ENCODE data around the gene ADAD1. TPM values are rescaled to one million over a fixed set of nuclear protein-coding genes. Genes with fewer than 3 reads are reported as not detected.

The ADAD1 gene
- not detected in 2 replicates for total RNA-seq (2021)
- long read RNA-seq = 0 reads

- Histone ChIP-seq H3K79me2 (ENCODE audit: insufficient read depth, low read length) (no peaks in the 10 kb centered on the region), H3K14ac (ENCODE audit: insufficient read depth, low read length) (no peak within 1 kb of the TSS), H2BK15ac (ENCODE audit: low read depth, low read length) (no peak within 1 kb of the TSS), H3K27ac (ENCODE audit: insufficient read length, low read depth, low read length) (no peak within 1 kb of the TSS), H4K20me1 (ENCODE audit: control insufficient read depth, insufficient read depth, insufficient read length) (no peaks in the 10 kb centered on the region), H3K56ac (ENCODE audit: insufficient read length, low read depth, low read length) (no peak within 1 kb of the TSS), H2BK20ac (ENCODE audit: low read depth, low read length, poor library complexity, severe bottlenecking) (no peak within 1 kb of the TSS), H2BK120ac (ENCODE audit: low read depth, low read length, poor library complexity, severe bottlenecking) (no peak within 1 kb of the TSS), H3K27me3 (ENCODE audit: insufficient read depth, low read length) (no peaks in the 10 kb centered on the region), H3K23me2 (ENCODE audit: insufficient read length, low read depth, low read length, poor library complexity, severe bottlenecking) (no peaks in the 10 kb centered on the region), H3K4ac (ENCODE audit: low read depth, low read length) (no peak within 1 kb of the TSS), H3T11ph (ENCODE audit: low read length) (no peak within 1 kb of the TSS), H2BK5ac (ENCODE audit: insufficient read length, low read length) (no peak within 1 kb of the TSS), H3K9me3 (ENCODE audit: control insufficient read depth, low read depth, low read length) (no peaks in the 10 kb centered on the region), H3K18ac (ENCODE audit: insufficient read length, low read depth, low read length) (no peak within 1 kb of the TSS), H4K91ac (ENCODE audit: insufficient read length, low read depth, low read length) (no peak within 1 kb of the TSS), H4K8ac (replicated peaks; ENCODE audit: insufficient read length, low read depth, low read length) (no peak within 1 kb of the TSS), H3K4me2 (ENCODE audit: insufficient read depth, insufficient read length, low read length) (no peak within 1 kb of the TSS), H4K5ac (ENCODE audit: insufficient read length, low read depth, low read length) (no peak within 1 kb of the TSS), H2BK12ac (ENCODE audit: insufficient read length, low read depth, low read length) (no peak within 1 kb of the TSS), H3K23ac (ENCODE audit: insufficient read length, low read depth, low read length) (no peak within 1 kb of the TSS), H3K9ac (ENCODE audit: extremely low read depth, insufficient read length, low read length) (no peak within 1 kb of the TSS), H3K79me1 (ENCODE audit: insufficient read depth, low read depth, low read length, poor library complexity, severe bottlenecking) (no peaks in the 10 kb centered on the region), H2AFZ (ENCODE audit: low read length) (no peak within 1 kb of the TSS), H2AK5ac (ENCODE audit: insufficient read length, low read length) (no peak within 1 kb of the TSS), H3K4me1 (ENCODE audit: insufficient read depth, low read length) (no peaks in the 10 kb centered on the region)
- TF ChIP-seq CTCF (conservative IDR thresholded peaks at IDR 0.05) = no peak
- Mint-ChIP-seq H3K9me3 (peaks cover 0 to 3% of the 10 kb centered on the region in 2 experiments; a peak in 1 of 5 replicates), H3K36me3 (ENCODE audit: insufficient read depth in 1 of 3, low read depth in 3 of 3) (no peaks in the 10 kb centered on the region), H3K4me1 (no peaks in the 10 kb centered on the region), H3K27ac (no peak within 1 kb of the TSS; a peak in 1 of 7 replicates), H3K27me3 (ENCODE audit: low read depth) (no peaks in the 10 kb centered on the region), H3K4me3 (no peak within 1 kb of the TSS)
- no CpG with 5 or more reads among the region's 7 CpGs for WGBS (ENCODE audit: extremely low coverage, insufficient read length, low lambda C conversion rate)
- DNase-seq = no peak
Observed at GRCh38 chr4:122378711-122379110, at the start of gene ADAD1. ADAD1 (plus strand) TSS chr4:122379011; CDS start chr4:122380070, 1,059 bp downstream.
